ENCODE results near the gene GRK2. TPM values are rescaled to one million over a fixed set of nuclear protein-coding genes. Genes with fewer than 3 reads are reported as not detected.

Gene GRK2
- total RNA-seq, 1 donor = 21.5 TPM

DNA sequence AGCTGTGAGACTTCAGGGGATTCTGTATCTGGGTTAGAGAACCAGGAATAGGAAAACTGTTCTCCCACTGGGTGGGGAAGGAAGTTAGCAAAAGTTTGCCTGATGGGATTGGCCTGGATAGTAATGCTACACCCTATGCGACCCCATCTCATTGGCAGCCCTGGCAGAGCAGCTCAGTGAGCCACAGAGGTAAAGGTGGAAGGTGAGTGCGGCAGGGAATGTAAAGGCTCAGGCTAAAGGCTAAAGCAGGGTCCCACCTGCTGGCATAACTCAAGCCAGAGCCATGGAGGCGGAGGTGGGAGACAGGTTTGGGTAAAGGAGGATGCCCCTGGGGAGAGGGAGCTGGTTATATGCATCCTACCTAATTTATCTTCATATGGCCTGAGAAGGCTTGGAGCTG is 55.8 kb downstream of the GRK2 start:
- TF ChIP-seq, protein P1, sequence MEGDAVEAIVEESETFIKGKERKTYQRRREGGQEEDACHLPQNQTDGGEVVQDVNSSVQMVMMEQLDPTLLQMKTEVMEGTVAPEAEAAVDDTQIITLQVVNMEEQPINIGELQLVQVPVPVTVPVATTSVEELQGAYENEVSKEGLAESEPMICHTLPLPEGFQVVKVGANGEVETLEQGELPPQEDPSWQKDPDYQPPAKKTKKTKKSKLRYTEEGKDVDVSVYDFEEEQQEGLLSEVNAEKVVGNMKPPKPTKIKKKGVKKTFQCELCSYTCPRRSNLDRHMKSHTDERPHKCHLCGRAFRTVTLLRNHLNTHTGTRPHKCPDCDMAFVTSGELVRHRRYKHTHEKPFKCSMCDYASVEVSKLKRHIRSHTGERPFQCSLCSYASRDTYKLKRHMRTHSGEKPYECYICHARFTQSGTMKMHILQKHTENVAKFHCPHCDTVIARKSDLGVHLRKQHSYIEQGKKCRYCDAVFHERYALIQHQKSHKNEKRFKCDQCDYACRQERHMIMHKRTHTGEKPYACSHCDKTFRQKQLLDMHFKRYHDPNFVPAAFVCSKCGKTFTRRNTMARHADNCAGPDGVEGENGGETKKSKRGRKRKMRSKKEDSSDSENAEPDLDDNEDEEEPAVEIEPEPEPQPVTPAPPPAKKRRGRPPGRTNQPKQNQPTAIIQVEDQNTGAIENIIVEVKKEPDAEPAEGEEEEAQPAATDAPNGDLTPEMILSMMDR (IDR thresholded peaks at IDR 0.05; ENCODE audit: insufficient read depth, low read length) = no peak
- H3K4me3 ChIP-seq (ENCODE audit: low read depth, low read length) = no peak overlapping the region
- no peak for DNase-seq (ENCODE audit: low read depth)

DNA sequence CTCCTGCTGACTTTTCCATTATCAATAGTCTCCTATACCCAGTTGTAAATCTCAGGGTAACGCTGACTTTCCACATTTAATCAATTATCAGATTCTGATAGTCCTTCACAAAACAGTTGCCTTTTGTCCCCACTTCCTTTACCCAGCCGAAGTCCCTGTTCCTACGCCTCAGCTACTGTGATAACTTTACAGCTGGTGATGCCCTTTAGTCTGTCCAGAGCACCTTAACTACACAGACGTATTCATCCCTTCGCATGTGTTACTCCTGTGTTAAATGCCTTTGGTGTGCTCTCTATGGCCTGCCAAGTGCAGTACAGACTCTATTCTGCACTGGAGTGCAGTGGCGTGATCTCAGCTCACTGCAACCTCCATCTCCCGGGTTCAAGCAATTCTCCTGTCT is 57.3 kb downstream of the GRK2 start:
- TF ChIP-seq, protein P1 (IDR thresholded peaks at IDR 0.05; ENCODE audit: insufficient read depth, low read length) = no peak
- DNase-seq (ENCODE audit: low read depth) = no peak

DNA sequence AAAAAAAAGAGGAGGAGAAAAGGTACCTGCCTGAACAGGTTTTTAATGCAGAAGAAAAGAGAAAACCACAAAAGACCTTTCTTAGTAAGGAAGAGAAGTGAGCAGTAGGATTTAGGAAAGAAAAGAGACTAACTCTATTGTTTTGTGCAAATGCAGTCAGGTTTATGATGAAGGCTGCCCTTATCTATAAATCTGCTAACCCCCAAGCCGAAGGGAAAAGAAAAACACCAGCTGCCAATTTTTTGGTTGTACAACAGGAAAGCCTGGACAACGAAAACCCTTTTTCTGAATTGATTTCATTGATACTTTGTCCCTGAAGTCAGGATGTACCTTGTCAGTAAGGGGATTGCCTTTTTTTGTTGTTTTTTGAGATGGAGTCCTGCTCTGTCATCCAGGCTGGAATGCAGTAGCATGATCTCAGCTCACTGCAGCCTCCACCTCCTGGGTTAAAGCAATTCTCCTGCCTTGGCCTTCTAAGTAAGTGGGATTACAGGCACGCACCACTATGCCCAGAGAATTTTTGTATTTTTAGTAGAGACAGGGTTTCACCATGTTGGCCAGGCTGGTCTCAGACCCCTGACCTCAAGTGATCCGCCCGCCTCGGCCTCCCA is 65.9 kb downstream of the GRK2 start:
- no peak overlapping the region for H3K4me3 ChIP-seq (ENCODE audit: low read depth, low read length)
- TF ChIP-seq, protein P1 (IDR thresholded peaks at IDR 0.05; ENCODE audit: insufficient read depth, low read length) = no peak
- DNase-seq (ENCODE audit: low read depth) = no peak

More for the DNA sequence above, 57.3 kb downstream of the GRK2 start:
- H3K4me3 ChIP-seq (ENCODE audit: low read depth, low read length) = no peak overlapping the region

Other genes with a start within 250 kb of the GRK2 start
- 0.09 TPM in 1 of 2 replicates, not detected in the other for gene SYT12, start 243.3 kb upstream of the GRK2 start, total RNA-seq (ENCODE audit: low replicate concordance)
- gene RHOD, start 209.6 kb upstream of the GRK2 start, total RNA-seq (ENCODE audit: low replicate concordance) = 15.1 and 26.1 TPM in 2 replicates
- gene KDM2A, start 147.2 kb upstream of the GRK2 start, total RNA-seq (ENCODE audit: low replicate concordance) = 51.4 and 56.8 TPM in 2 replicates
- 12.1 and 25.3 TPM in 2 replicates for gene ANKRD13D, start 22.8 kb downstream of the GRK2 start, total RNA-seq (ENCODE audit: low replicate concordance)
- 11.7 and 12.3 TPM in 2 replicates for gene SSH3, start 37.1 kb downstream of the GRK2 start, total RNA-seq (ENCODE audit: low replicate concordance)
- 53.5 and 101 TPM in 2 replicates for gene POLD4, start 87.1 kb downstream of the GRK2 start, total RNA-seq (ENCODE audit: low replicate concordance)
- 1.5 and 9.4 TPM in 2 replicates for gene CLCF1, start 107.1 kb downstream of the GRK2 start, total RNA-seq (ENCODE audit: low replicate concordance)
- 4.7 and 11.2 TPM in 2 replicates for gene RAD9A, start 125.5 kb downstream of the GRK2 start, total RNA-seq (ENCODE audit: low replicate concordance)
- gene PPP1CA, start 135.4 kb downstream of the GRK2 start, total RNA-seq (ENCODE audit: low replicate concordance) = 97.6 and 129 TPM in 2 replicates
- gene TBC1D10C, start 137.6 kb downstream of the GRK2 start, total RNA-seq (ENCODE audit: low replicate concordance) = not detected in 2 replicates
- gene CARNS1, start 149.2 kb downstream of the GRK2 start, total RNA-seq (ENCODE audit: low replicate concordance) = 0.09 and 0.16 TPM in 2 replicates
- gene RPS6KB2, start 162.0 kb downstream of the GRK2 start, total RNA-seq (ENCODE audit: low replicate concordance) = 19.7 and 35.6 TPM in 2 replicates
- gene PTPRCAP, start 171.2 kb downstream of the GRK2 start, total RNA-seq (ENCODE audit: low replicate concordance) = 0.41 and 0.45 TPM in 2 replicates
- 42.3 and 76.4 TPM in 2 replicates for gene CORO1B, start 177.0 kb downstream of the GRK2 start, total RNA-seq (ENCODE audit: low replicate concordance)
- gene GPR152, start 186.3 kb downstream of the GRK2 start, total RNA-seq (ENCODE audit: low replicate concordance) = not detected in 2 replicates
- not detected in 2 replicates for gene CABP4, start 188.9 kb downstream of the GRK2 start, total RNA-seq (ENCODE audit: low replicate concordance)
- gene TMEM134, start 202.8 kb downstream of the GRK2 start, total RNA-seq (ENCODE audit: low replicate concordance) = 19.2 and 27.9 TPM in 2 replicates
- 38.4 and 75.9 TPM in 2 replicates for gene AIP, start 216.6 kb downstream of the GRK2 start, total RNA-seq (ENCODE audit: low replicate concordance)
- gene PITPNM1, start 238.9 kb downstream of the GRK2 start, total RNA-seq (ENCODE audit: low replicate concordance) = 9.2 and 24.0 TPM in 2 replicates
- 8.7 and 22.1 TPM in 2 replicates for gene CDK2AP2, start 241.7 kb downstream of the GRK2 start, total RNA-seq (ENCODE audit: low replicate concordance)